SJSA1 (cell line): Measurements from ENCODE around the gene GOSR1. TPM values are rescaled to one million over a fixed set of nuclear protein-coding genes. Genes with fewer than 3 reads are reported as not detected.
"Not testable (repeated sequence)": the region's sequence is repeated elsewhere in the genome, so short reads cannot be mapped to it uniquely, and the experiment has no call there.

Experiments used
- DNase-seq, 2 experiments: peaks; one replicate each; pipeline ENCODE4 v3.0.0-alpha.2; 2015 to 2020; ENCODE audit warnings: low spot score in 2 of 2, low read depth in 1 of 2
- H3K27ac ChIP-seq: fragments of 250-450 bp; sonication (Bioruptor Pico); 2 replicates; pipeline ENCODE4 v1.5.1; 2020; ENCODE audit warnings: mild to moderate bottlenecking, moderate library complexity
- H3K27me3 ChIP-seq: fragments of 250-450 bp; sonication (Bioruptor Pico); replicated peaks from 2 replicates; pipeline ENCODE4 v1.5.1; 2020; ENCODE audit warnings: mild to moderate bottlenecking, moderate library complexity
- H3K36me3 ChIP-seq: fragments of 250-450 bp; sonication (Bioruptor Pico); 2 replicates; pipeline ENCODE4 v1.5.1; 2020; ENCODE audit warnings: mild to moderate bottlenecking
- H3K4me1 ChIP-seq: fragments of 250-450 bp; sonication (Bioruptor Pico); replicated peaks from 2 replicates; pipeline ENCODE4 v1.6.1; 2021; ENCODE audit warnings: mild to moderate bottlenecking
- H3K4me3 ChIP-seq: fragments of 250-450 bp; sonication (Bioruptor Pico); 2 replicates; pipeline ENCODE4 v1.5.1; 2020; ENCODE audit warnings: mild to moderate bottlenecking
- H3K9me3 ChIP-seq: fragments of 250-450 bp; sonication (Bioruptor Pico); replicated peaks from 2 replicates; pipeline ENCODE4 v1.5.1; 2020; ENCODE audit warnings: mild to moderate bottlenecking
- total RNA-seq: library from RNA; depleted of rRNA; stranded (reverse); fragments of >200 nt; shearing (Covaris generic); gene quantifications from 2 replicates; pipeline ENCODE4 v1.2.3, GENCODE V29; 2014; rRNA removed

GOSR1 gene
- total RNA-seq, 1 experiment from 2014 or later = 33.8 TPM

DNA sequence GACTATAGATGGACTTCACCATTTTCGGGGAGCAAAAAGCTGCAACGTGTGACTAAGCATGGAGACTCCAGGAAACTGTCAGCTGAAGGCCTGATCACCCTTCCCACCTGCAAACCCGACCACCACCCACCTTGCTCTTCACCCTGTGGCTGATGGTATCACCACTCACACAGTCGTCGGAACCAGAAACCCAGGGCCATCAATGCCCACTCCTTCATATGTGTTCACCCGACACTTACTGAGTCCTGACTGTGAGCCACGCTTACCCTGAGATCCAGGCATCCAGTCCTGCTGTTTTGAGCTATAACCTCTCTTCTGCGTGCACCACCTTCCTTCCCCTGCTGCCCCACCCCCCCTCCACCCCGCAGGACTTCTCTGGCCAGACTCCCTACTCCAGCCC, 97.1 kb downstream of the GOSR1 start:
- not testable (repeated sequence) for DNase-seq, H3K36me3 ChIP-seq, H3K4me3 ChIP-seq, H3K4me1 ChIP-seq, H3K27ac ChIP-seq, H3K27me3 ChIP-seq, H3K9me3 ChIP-seq

DNA sequence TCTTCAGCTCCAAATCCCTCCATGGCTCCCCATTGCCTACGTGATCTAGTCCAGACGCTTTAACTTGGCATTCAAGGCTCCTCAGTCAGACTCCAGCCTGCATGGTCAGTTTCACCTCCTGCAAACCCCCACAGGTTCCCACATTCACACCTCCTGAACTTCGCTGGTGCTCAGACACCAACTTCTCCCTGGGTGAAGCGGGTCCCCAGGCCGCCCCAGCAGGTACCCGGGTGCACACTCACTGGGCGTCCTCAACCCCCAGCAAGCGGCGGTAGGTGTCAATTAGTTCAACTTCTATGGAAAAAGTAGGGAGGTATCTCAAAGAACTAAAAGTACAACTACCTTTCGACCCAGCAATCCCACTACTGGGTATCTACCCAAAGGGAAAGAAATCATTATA, 97.6 kb downstream of the GOSR1 start:
- H3K27ac ChIP-seq, H3K9me3 ChIP-seq, DNase-seq, H3K4me3 ChIP-seq, H3K27me3 ChIP-seq, H3K4me1 ChIP-seq, H3K36me3 ChIP-seq: not testable (repeated sequence)

DNA sequence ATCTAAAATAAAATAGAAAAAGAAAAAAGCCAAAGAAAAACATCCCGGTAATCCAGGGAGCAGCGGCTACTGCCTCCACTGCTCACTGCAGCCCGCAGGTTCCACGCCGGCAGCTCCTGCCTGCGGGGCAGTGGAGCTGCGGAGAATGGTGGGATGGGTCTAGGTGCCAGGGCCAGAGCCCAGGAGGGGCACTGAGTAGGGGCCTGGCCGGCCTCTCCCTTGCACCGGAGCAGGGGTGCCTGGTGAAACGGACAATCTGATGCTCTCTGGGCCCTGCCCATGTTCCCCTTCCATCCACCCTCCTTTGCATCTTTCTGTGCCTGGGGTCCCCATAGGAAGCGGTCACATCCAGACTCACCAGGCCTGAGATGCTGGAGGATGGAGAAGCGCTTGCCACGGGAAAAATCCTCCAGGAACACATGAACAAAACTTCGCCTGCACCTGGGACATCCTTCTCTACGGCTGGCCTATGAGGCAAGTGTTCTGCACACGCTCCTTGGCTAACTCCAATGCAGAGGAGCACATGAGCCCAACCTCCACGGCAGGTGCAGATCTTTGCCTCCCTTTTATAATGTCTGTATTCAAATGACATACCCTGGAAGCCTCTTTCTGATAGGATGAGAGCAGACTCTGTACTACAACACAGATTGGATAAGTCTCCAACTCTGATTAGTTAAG, 98.6 kb downstream of the GOSR1 start:
- not testable (repeated sequence) for H3K27ac ChIP-seq, H3K4me1 ChIP-seq, H3K4me3 ChIP-seq, DNase-seq, H3K27me3 ChIP-seq, H3K36me3 ChIP-seq, H3K9me3 ChIP-seq

DNA sequence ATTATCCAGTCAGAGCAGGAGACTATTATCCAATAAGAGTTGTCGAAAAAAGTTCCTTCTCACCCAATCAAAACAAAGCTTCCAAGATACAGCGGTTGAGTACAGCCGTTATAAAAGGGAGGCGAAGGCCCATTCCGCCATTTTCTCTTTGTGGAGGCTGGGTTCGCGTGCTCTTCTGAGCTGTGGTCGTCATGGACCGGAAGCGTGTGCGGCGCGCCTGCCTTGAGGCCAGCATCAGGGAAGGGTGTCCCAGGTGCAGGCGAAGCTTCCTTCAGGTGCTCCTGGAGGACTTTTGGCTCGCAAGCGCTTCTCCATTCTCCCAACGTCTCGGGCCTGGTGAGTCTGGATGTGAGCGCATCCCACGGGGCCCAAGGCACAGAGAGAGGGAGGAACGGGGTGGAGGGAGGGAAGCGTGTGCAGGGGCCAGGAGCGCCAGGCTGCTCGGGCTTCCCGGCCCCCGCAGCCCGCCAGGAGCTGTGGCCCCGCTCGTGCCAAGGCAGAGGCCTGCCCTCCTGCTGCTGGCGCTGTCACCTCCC, 99.2 kb downstream of the GOSR1 start:
- H3K4me1 ChIP-seq = no peaks in the 10 kb centered on the region
- no peaks in the 10 kb centered on the region for H3K9me3 ChIP-seq
- H3K36me3 ChIP-seq = no peaks in the 10 kb centered on the region
- no peaks in the 10 kb centered on the region for H3K27me3 ChIP-seq
- DNase-seq = no peak
- no peak overlapping the region for H3K27ac ChIP-seq
- no peak overlapping the region for H3K4me3 ChIP-seq

Other genes starting within 250 kb of the GOSR1 start
- gene SLC6A4, start 241.7 kb upstream of the GOSR1 start, total RNA-seq = not detected in 2 replicates
- 65.7 and 70.9 TPM in 2 replicates for gene BLMH, start 185.5 kb upstream of the GOSR1 start, total RNA-seq
- not detected in 2 replicates for gene TMIGD1, start 143.4 kb upstream of the GOSR1 start, total RNA-seq
- 35.1 and 43.6 TPM in 2 replicates for gene CPD, start 98.5 kb upstream of the GOSR1 start, total RNA-seq